ENCODE results near the gene FBXO5.
"Not testable (repeated sequence)": the region's sequence is repeated elsewhere in the genome, so short reads cannot be mapped to it uniquely, and the experiment has no call there.

DNA sequence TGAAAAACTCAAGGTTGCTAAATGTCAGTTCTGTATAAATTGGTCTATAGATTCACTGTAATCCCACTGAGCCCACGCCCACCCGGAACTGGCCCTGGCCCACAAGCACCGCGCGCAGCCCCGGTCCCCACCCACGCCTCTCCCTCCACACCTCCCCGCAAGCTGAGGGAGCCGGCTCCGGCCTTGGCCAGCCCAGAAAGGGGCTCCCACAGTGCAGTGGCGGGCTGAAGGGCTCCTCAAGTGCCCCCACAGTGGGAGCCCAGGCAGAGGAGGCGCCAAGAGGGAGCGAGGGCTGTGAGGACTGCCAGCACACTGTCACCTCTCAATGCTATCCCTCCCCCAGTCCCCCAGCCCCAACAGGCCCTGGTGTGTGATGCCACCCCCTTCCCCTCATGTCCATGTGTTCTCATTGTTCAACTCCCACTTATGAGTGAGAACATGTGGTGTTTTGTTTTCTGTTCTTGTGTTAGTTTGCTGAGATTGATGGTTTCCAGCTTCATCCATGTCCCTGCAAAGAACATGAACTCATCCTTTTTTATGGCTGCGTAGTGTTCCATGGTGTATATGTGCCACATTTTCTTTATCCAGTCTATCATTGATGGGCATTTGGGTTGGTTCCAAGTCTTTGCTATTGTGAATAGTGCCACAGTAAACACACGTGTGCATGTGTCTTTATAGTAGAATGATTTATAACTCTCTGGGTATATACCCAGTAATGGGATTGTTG is 16.5 kb downstream of the FBXO5 start:
- TF ChIP-seq, protein P1, sequence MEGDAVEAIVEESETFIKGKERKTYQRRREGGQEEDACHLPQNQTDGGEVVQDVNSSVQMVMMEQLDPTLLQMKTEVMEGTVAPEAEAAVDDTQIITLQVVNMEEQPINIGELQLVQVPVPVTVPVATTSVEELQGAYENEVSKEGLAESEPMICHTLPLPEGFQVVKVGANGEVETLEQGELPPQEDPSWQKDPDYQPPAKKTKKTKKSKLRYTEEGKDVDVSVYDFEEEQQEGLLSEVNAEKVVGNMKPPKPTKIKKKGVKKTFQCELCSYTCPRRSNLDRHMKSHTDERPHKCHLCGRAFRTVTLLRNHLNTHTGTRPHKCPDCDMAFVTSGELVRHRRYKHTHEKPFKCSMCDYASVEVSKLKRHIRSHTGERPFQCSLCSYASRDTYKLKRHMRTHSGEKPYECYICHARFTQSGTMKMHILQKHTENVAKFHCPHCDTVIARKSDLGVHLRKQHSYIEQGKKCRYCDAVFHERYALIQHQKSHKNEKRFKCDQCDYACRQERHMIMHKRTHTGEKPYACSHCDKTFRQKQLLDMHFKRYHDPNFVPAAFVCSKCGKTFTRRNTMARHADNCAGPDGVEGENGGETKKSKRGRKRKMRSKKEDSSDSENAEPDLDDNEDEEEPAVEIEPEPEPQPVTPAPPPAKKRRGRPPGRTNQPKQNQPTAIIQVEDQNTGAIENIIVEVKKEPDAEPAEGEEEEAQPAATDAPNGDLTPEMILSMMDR (IDR thresholded peaks at IDR 0.05): not testable (repeated sequence)
- not testable (repeated sequence) for TF ChIP-seq POLR2A (IDR thresholded peaks at IDR 0.05)

All from body of pancreas (tissue), 4 donors.